Activated T-helper 2 cell treated with anti-CD3 and anti-CD28 coated beads, Interferon-gamma antibody, Interleukin-2, Interleukin-4, amounts not matched to agents 10 μg/mL and 5 μg/mL and 100 μg/mL, durations not matched to agents 14 hours and 24 hours and 36 hours (primary cell): Measurements from ENCODE around the gene TRMT112. TPM values are rescaled to one million over a fixed set of nuclear protein-coding genes. Genes with fewer than 3 reads are reported as not detected.
A peak's percentile ranks its signal among the peaks of the same experiment; 100 is the strongest.

Experiments used
- DNase-seq: peaks from one replicate; pipeline ENCODE4 v3.0.0; 2021; ENCODE audit warnings: low spot score
- H3K27ac Mint-ChIP-seq: one replicate; pipeline ENCODE4 v1.8.0; 2021; ENCODE audit warnings: mixed read lengths
- H3K27me3 Mint-ChIP-seq: one replicate; pipeline ENCODE4 v1.8.0; 2021; ENCODE audit warnings: low read depth, mixed read lengths
- H3K36me3 Mint-ChIP-seq: one replicate; pipeline ENCODE4 v1.8.0; 2021; ENCODE audit warnings: low read depth, mixed read lengths
- H3K4me1 Mint-ChIP-seq: one replicate; pipeline ENCODE4 v1.8.0; 2021; ENCODE audit warnings: low read depth, mixed read lengths
- H3K4me3 Mint-ChIP-seq: one replicate; pipeline ENCODE4 v1.8.0; 2021; ENCODE audit warnings: low read depth, mild to moderate bottlenecking, moderate library complexity, mixed read lengths
- H3K9me3 Mint-ChIP-seq: one replicate; pipeline ENCODE4 v1.8.0; 2021; ENCODE audit warnings: mixed read lengths
- intact Hi-C: fragments of 100-400 bp; cut with micrococcal nuclease; formaldehyde crosslinking; loops from one replicate; pipeline ENCODE4 v1.15.1; 2023
- total RNA-seq: library from RNA; stranded (reverse); gene quantifications from 2 replicates; pipeline ENCODE4 v1.2.3, GENCODE V29; 2022

The TRMT112 gene
- total RNA-seq, 1 donor from 2014 or later: 290 TPM

DNA sequence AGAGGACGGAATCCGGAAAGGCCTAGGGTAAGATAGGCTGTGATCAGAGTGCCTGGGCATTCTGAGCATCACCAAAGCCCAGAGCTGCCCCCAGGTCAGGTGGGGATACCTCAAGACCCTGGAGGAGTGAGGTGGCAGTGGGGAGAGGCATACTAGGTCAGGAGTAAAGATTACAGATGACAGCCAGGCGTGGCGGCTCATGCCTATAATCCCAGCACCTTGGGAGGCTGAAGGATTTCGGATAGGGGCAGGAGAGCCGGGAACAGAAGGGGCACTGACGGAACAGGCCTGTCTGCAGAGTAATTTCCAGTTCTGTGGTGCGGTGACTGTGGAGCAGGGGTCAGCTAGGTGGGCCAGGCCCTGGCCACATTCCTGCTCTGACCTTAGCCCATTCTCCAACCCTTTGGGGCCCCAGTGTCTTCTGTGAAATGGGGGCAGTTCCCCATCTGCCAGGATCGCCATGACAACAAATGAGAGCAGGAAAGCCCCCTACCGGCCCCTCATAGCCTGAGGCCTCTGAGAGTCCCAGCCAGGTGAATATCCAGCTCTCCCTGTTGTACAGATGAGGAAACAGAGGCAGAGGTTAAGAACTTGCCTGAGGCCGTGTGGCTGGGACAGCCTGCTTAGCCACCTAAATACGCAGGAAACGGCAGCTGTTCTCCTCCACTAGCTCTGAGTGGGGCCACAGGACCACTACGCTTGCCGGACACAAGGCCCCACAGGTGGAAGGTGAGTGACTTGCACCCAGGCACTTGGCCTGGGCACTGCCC, 42.1 kb downstream of the TRMT112 start:
- no peaks in the 10 kb centered on the region for H3K27me3 Mint-ChIP-seq
- intact Hi-C loops: no loop called here
- H3K27ac Mint-ChIP-seq: no peak overlapping the region
- peaks cover 6% of the 10 kb centered on the region for H3K4me1 Mint-ChIP-seq
- no peak overlapping the region for H3K4me3 Mint-ChIP-seq
- DNase-seq: no peak
- H3K36me3 Mint-ChIP-seq: peaks cover 15% of the 10 kb centered on the region
- H3K9me3 Mint-ChIP-seq: no peaks in the 10 kb centered on the region

DNA sequence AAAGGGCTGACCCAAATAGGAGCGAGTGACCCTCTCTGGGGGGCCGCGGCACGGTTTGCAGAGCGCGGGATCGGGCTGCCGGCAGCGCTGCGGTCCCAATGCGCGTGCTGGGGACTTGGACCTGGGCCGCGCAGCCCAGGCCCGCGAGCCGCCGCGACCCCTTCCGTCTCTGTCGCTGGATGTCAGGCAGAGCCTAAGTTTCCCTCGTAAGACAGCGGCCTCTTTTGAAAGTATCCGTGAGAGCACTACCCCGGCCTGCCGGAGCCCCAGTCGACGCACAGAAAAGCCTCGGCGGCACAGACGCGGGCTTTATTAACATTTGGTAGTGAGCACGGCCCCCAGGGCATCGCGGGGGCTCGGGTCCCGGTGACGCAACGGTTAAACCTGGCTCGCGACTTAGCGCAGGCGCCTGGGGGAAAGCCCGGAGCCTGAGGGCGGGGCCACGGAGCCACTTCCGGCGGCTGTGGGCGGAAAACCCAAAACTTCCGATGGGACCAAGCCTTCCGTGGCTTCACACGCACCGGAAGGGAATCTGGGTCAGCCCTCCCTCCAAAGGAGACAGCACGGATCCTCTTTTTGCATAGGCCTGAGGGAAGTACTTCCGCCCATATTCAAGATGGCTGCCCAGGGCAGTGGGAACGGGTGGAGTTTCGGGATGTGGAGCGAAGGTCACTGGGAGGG, 47.7 kb downstream of the TRMT112 start:
- H3K27me3 Mint-ChIP-seq: no peaks in the 10 kb centered on the region
- peaks cover 15% of the 10 kb centered on the region for H3K4me1 Mint-ChIP-seq
- H3K27ac Mint-ChIP-seq: peak overlapping the region; percentile 84
- H3K9me3 Mint-ChIP-seq: no peaks in the 10 kb centered on the region
- peak; percentile 97 for DNase-seq
- intact Hi-C loops: loop anchor here (1.0 to 2.0 kb wide), 7 partner anchors 16 to 83 kb away; partner anchors contain the start of genes FERMT3, FKBP2, GPR137 and PLCB3
- peak overlapping the region; percentile 91 for H3K4me3 Mint-ChIP-seq
- H3K36me3 Mint-ChIP-seq: peaks cover 11% of the 10 kb centered on the region

- Mint-ChIP-seq H3K4me3 (peak overlapping the region; percentile 91), H3K36me3 (peaks cover 11% of the 10 kb centered on the region), H3K27ac (peak overlapping the region; percentile 84), H3K27me3 (no peaks in the 10 kb centered on the region), H3K9me3 (no peaks in the 10 kb centered on the region), H3K4me1 (peaks cover 15% of the 10 kb centered on the region)
- DNase-seq: peak; percentile 54
- intact Hi-C loops: loop anchor here (1.0 to 2.0 kb wide), 3 partner anchors 18 to 62 kb away; partner anchors contain the start of genes FERMT3, PLCB3 and TRMT112
Measured at GRCh38 chr11:64268893-64269539, 48.3 kb downstream of the TRMT112 start.

DNA sequence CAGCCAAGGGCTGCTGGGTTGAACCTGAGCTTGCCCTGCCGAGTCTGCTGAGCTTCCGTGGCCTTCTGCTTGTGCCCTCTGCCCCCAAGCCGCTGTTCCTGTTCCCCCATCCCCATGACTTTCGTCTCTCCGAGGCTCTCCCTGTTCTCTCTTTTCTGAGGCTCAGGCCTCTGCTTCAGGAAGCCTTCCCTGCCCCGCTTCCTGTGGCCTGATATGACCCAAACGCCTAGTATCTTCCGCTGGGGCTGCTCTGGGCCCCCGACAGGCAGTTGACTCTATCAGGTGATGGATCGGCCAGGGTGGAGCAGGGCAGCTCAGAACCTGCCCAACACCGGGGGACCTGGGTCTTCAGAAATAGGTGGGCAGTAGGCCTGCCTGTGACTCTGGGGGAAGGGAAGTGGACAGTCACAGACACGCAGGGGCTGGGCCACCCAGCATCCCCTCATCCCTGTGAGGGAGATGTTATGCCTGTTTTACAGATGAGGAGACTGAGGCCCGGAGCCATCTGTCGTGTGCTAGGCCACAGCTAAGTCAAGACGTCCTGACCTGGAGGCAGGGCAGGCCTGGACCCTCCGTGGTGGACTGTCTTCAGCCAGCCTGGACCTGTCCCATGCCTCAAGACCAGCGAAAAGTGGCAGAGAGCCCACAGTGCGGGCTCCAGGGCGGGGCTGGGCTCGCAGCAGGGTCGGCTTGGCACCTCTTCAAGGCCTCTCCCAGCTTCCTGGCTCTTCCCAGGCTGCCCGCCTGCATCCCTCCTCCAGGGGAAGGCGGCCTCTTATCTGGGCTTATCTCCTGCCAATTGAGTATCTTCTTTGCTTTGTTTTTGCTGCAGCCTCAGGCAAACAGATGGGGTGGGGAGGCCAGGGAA, 49.1 kb downstream of the TRMT112 start:
- Mint-ChIP-seq H3K27me3 (no peaks in the 10 kb centered on the region), H3K4me1 (peaks cover 15% of the 10 kb centered on the region), H3K27ac (peak overlapping the region; percentile 84), H3K4me3 (peak overlapping the region; percentile 91), H3K36me3 (peaks cover 11% of the 10 kb centered on the region), H3K9me3 (no peaks in the 10 kb centered on the region)
- DNase-seq: no peak
- intact Hi-C loops: loop anchor here (2.0 kb wide), 1 partner anchor 61 kb away; the partner anchor contains the start of gene FERMT3

DNA sequence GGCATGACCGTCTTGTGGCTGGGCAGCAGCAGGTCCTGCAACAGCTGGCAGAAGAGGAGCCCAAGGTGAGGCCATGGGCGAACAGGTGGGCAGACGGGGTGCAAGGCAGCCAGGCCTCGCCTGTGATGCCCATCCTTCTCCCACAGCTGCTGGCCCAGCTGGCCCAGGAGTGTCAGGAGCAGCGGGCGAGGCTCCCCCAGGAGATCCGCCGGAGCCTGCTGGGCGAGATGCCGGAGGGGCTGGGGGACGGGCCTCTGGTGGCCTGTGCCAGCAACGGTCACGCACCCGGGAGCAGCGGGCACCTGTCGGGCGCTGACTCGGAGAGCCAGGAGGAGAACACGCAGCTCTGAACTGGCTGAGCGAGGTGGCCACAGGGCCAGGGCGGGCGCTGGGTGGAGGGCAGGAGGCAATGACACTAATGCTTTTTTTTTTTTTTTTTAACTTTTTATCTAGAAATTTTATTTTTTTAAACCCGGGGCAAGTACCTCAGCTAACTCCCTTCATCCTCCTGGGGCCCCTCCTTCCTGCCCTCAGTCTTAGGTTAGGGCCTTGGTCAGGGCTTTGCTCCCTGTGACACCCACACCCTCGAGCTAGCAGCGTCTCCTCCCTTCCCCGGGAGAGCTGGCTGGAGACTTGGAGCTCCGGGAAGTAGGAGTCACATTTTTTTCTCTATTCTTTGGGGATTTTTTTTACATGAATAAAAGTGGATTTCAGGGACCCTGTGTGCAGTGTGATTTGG, 50.0 kb downstream of the TRMT112 start:
- Mint-ChIP-seq H3K27me3 (no peaks in the 10 kb centered on the region), H3K4me1 (peaks cover 14% of the 10 kb centered on the region), H3K27ac (peak overlapping the region; percentile 22), H3K36me3 (peaks cover 14% of the 10 kb centered on the region), H3K9me3 (no peaks in the 10 kb centered on the region), H3K4me3 (no peak overlapping the region)
- DNase-seq: no peak
- intact Hi-C loops: no loop called here

Other genes starting within 250 kb of the TRMT112 start
- gene MACROD1, start 151.4 kb downstream of the TRMT112 start, total RNA-seq: 23.4 and 26.7 TPM in 2 replicates
- 480 and 484 TPM in 2 replicates for gene STIP1, start 131.4 kb downstream of the TRMT112 start, total RNA-seq
- 197 and 202 TPM in 2 replicates for gene FERMT3, start 110.8 kb downstream of the TRMT112 start, total RNA-seq
- 33.7 and 35.5 TPM in 2 replicates for gene TRPT1, start 91.4 kb downstream of the TRMT112 start, total RNA-seq
- gene NUDT22, start 91.3 kb downstream of the TRMT112 start, total RNA-seq: 72.8 and 77.0 TPM in 2 replicates
- gene DNAJC4, start 87.0 kb downstream of the TRMT112 start, total RNA-seq: 24.5 and 25.8 TPM in 2 replicates
- 67.4 and 82.0 TPM in 2 replicates for gene VEGFB, start 83.0 kb downstream of the TRMT112 start, total RNA-seq
- 36.6 and 37.1 TPM in 2 replicates for gene FKBP2, start 76.5 kb downstream of the TRMT112 start, total RNA-seq
- 262 and 273 TPM in 2 replicates for gene PPP1R14B, start 70.6 kb downstream of the TRMT112 start, total RNA-seq
- gene PLCB3, start 66.0 kb downstream of the TRMT112 start, total RNA-seq: 21.0 and 23.4 TPM in 2 replicates
- 33.2 and 34.7 TPM in 2 replicates for gene BAD, start 32.9 kb downstream of the TRMT112 start, total RNA-seq
- gene GPR137, start 31.7 kb downstream of the TRMT112 start, total RNA-seq: 32.7 and 38.0 TPM in 2 replicates
- not detected in 2 replicates for gene KCNK4, start 26.3 kb downstream of the TRMT112 start, total RNA-seq
- 0.59 TPM in 1 of 2 replicates, not detected in the other for gene CATSPERZ, start 17.2 kb downstream of the TRMT112 start, total RNA-seq
- 49.4 and 54.6 TPM in 2 replicates for gene ESRRA, start 12.0 kb downstream of the TRMT112 start, total RNA-seq
- gene PRDX5, start 562 bp upstream of the TRMT112 start, total RNA-seq: 112 and 118 TPM in 2 replicates
- gene CCDC88B, start 22.6 kb upstream of the TRMT112 start, total RNA-seq: 127 and 128 TPM in 2 replicates
- gene RPS6KA4, start 41.6 kb upstream of the TRMT112 start, total RNA-seq: 38.7 and 43.7 TPM in 2 replicates
- not detected in 2 replicates for gene SLC22A11, start 238.4 kb upstream of the TRMT112 start, total RNA-seq